Myocyte (in vitro differentiated cells): Measurements from ENCODE around the gene EOMES. TPM values are rescaled to one million over a fixed set of nuclear protein-coding genes. Genes with fewer than 3 reads are reported as not detected.

Experiments
- DNase-seq: peaks from one replicate; pipeline ENCODE4 v3.0.0-alpha.2; 2012; ENCODE audit warnings: low read depth
- total RNA-seq: library from RNA; depleted of rRNA; stranded (reverse); fragments of >200 nt; gene quantifications from 2 replicates; pipeline ENCODE4 v1.2.3, GENCODE V29; 2014

Gene EOMES
- total RNA-seq, 1 donor from 2014 or later: not detected

GRCh38 chr3:27681249-27681748, 40.8 kb downstream of the EOMES start:
- DNase-seq: peak; percentile 82

DNA sequence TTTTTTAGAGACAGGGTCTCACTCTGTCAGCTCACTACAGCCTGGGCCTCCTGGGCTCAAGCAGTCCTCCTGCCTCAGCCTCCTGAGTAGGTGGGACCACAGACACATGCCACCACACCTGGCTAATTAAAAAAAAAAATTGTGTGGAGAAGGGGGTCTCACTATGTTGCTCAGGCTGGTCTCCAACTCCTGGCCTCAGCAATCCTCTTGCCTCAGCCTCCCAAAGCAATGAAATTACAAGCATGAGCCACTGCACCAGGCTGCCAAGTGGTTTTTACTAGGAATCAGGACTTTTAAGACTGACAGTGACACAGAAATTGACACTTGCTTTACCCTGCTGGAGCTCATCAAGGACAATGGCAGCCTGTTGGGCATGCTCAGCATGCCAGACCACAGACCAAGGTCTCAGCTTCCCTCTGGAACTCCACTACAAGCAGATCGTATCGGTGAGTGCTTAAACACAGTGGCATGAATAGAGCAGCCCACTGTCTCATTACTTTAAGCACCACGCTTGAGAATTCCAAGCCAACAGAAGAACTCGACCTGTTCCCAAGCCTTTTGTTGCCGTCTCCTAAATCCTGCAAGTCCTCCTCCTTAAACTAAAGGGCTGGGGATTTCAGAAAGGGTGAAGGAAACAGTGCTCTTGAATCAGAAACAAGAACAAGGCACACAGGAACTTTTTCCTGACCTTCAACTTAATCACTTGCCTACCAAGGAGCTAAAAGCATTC, 41.4 kb downstream of the EOMES start:
- DNase-seq: peak; percentile 58

DNA sequence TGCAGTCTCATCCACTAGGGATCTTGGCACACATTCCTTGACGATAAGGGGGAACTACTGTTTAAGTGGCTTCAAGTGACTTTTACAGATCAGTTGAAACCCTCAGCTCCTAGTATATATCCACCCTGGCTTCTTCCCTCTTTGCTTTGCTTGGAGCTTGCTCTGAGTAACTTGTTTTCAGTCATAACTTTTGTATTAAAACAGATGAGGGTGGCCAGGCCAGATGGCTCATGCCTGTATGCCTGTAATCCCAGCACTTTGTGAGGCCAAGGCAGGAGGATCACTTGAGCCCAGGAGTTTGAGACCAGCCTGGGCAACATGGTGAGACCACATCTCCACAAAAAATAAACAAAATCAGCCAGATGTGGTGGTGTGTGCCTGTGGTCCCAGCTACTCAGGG, 42.4 kb downstream of the EOMES start:
- no peak for DNase-seq

- DNase-seq: no peak
Observed at GRCh38 chr3:27678234-27678633, 43.9 kb downstream of the EOMES start.

DNA sequence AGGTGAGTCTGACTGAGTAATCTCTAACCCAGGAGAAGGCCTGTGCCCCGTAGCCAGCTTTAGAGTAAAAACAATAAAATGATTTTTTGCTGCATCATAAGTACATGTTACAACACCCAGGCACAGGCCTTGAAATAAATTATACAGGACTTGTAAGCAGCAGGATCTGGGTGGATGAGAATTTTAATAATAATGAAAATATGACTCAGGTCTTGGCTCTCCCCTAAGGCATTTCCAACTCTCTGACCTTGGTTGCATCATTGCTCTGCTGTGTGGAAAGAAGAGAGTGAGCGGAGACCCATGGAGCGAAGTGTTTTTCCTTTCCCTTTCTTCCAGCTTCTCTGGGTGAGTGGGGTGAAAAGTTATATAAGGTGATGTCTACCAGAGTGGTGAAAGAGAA, 44.6 kb downstream of the EOMES start:
- peak; percentile 55 for DNase-seq

DNA sequence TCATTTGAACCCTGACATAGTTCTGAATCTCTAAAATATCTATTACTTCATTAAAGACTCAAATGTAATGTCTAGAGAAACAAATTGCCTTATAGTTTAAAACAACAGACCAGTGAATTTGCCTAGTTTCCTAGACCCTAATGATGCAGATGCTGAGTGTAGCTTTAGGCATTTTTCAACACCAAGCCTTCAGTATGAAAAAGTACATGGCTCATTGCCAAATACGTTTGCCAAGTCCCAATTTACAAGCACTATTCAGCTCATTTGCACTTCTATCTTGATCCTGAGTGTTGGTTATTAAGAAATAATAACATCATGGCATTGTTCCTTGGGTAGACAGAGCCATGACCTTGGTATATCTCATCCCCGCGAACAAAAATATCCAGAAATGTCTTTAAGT, 46.8 kb downstream of the EOMES start:
- DNase-seq: no peak

GRCh38 chr3:27673701-27674100, 48.4 kb downstream of the EOMES start:
- no peak for DNase-seq

DNA sequence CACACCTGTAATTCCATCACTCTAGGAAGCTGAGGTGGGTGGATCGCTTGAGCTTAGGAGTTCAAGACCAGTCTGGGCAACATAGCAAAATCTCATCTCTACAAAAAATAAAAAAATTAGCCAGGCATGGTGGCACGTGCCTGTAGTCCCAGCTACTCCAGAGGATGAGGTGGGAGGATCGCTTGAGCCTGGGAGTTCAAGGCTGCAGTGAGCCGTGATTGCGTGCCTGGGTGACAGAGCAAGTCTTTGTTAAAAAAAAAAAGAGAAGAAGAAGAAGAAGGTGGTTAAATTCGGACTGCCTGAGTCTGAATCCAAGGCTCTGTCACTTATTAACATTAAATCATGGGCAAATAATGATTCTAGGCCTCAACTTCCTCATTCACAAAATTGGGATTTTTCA, 51.0 kb downstream of the EOMES start:
- DNase-seq: no peak

DNA sequence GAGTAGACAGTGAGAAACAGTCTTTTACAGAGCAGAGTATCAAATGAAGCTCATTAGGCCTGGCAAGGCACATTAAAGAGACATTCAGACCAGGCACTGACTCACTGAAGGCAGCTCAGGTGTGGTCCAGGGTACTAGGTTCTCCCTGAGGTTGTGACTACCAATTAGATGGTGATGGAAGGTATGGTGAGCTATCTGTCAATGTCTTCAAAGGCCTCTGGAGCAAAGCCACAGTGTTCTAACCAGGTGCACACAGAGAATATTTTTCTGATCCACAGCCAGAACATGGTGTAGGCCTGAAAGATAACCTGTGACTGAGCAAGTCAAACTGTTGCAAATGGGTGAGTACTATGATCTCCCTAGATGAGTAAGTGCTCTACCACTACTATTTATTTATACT, 51.5 kb downstream of the EOMES start:
- no peak for DNase-seq

DNA sequence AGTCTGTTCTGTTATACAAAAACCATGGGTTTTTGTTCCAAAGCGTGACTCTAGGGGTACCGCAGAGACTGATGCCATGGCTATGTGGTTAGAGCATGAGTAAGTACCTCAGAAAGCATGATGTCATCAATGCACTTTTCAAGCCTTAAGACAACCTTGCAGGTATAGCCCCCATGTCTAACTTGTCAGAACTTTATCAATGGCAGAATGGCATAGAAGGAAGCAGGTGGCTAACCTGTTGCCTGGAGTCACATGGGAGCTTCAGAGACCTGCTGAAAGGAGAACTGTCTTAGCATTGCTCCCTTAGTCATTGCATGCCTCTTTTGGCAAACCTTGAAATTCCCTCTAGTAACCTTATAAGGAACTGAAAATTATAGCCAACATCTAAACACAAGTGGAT, 52.5 kb downstream of the EOMES start:
- DNase-seq: no peak

DNA sequence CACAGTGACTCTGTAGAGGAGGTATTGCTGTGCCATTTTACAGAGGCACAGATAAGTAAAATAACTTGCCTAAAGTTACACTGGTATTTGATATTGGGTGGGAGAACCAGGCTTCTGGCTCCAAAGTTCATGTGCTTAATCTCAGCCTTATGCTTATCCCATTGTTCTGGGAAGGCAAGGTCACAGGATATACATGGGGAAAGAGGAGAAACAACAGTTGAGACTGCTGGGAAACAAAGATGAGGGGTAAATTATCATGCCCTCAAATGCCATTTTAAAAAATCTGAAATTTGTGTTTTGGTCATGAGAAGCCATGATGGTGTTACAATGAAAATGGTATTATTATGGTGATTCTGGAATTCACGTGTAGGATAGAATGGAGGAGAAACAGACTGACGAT, 54.4 kb downstream of the EOMES start:
- no peak for DNase-seq

DNA sequence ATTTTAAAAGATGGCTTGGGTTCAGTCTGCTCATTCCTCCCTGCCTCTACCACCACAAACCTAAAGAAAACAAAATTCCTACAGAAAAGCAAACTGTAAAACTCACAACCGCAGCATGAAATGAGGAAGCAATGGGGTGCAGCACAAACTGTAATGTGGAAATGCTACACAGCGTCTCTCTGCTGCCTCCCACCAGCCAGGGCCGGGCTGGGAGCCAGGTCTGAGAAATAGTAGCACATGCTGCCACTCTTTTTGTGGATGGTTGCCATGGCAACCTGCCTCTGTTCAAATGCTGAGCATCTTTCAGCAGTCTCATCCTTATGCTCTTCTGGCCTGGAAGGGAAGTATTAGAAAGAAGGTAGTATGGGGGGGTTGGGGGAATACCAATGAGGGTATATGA, 55.4 kb downstream of the EOMES start:
- DNase-seq: peak; percentile 86

DNA sequence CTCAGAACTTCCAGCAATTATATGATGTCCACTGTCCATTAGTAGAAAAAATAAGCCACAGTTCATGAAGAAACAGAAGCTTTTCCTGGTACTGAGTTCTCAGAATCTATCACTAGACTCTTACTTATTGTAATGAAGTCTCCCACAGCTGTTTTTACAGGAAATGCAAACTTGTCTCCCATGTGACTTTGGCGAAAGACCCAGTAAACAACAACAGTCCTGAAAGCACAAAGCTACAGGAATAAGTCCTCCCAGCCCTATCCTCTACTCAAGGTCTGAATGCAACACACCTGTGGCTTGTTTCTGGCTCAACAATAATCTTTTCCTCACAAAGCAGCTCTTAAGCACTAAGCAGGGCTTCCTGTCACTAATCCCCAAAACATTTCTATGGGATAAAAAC, 55.9 kb downstream of the EOMES start:
- DNase-seq: peak; percentile 59

Other genes with a start within 250 kb of the EOMES start
- gene SLC4A7, start 237.9 kb downstream of the EOMES start, total RNA-seq: 61.3 and 91.7 TPM in 2 replicates